HCT116 (cell line): ENCODE measurements around the gene NUBPL. TPM values are rescaled to one million over a fixed set of nuclear protein-coding genes. Genes with fewer than 3 reads are reported as not detected.

Experiments
- ATAC-seq: fragments of 200-7000 bp; cut with Tn5 transposase; 2 replicates; pipeline ENCODE4 v1.9.1; 2020; ENCODE audit warnings: mild to moderate bottlenecking, moderate library complexity
- BruUV-seq: library from RNA; stranded (reverse); fragments of 400-500 nt; replicated peaks from 2 replicates; lab custom pipeline; 2021; lab: Mats Ljungman, UMichigan
- CTCF ChIA-PET: fragments of 300-600 bp; sonication (Branson Sonifier 250); formaldehyde crosslinking; loops from one replicate; lab custom pipeline; 2021; ENCODE audit warnings: antibody characterized with exemption; lab: Charles Lee
- POLR2A ChIA-PET: fragments of 300-600, 350-600 bp; sonication (Branson Sonifier 250); formaldehyde crosslinking; loops from one replicate; lab custom pipeline; 2021; ENCODE audit warnings: antibody characterized with exemption; lab: Charles Lee
- RAD21 ChIA-PET, 2 experiments: fragments of 300-600 bp; sonication (Branson Sonifier 250); formaldehyde crosslinking; loops; one replicate each; lab custom pipeline; 2023; ENCODE audit warnings: low total read pairs in 2 of 2; ENCODE audit not compliant: uncharacterized antibody in 2 of 2, unreplicated experiment in 2 of 2, low non-redundant PET in 1 of 2; lab: Charles Lee
- DNase-seq: peaks from one replicate; pipeline ENCODE4 v3.0.0-alpha.2; 2010; ENCODE audit warnings: low read depth, low spot score
- H2AFZ ChIP-seq: fragments of 200-600 bp; shearing (Covaris generic), sonication (generic); 2 replicates; pipeline ENCODE4 v1.6.1; 2017; ENCODE audit warnings: low read depth, mixed run types, mixed read lengths, antibody characterized with exemption, low read length; ENCODE audit not compliant: poor library complexity, severe bottlenecking
- H3K27ac ChIP-seq: 2 replicates; pipeline ENCODE4 v1.5.1; 2012; ENCODE audit warnings: low read depth, low read length
- H3K27me3 ChIP-seq: fragments of 200-600 bp; sonication (generic); 2 replicates; pipeline ENCODE4 v1.6.1; 2016; ENCODE audit warnings: mixed run types, low read length, mixed read lengths; ENCODE audit not compliant: insufficient read depth
- H3K36me3 ChIP-seq, 2 experiments: fragments of 200-500 bp in 1 of 2; fragments of 200-600 bp in 1 of 2; sonication (Bioruptor generic) in 1 of 2; sonication (generic) in 1 of 2; 2 replicates each; pipeline versions ENCODE4 v1.5.1 to v1.6.1; 2014 to 2016; ENCODE audit warnings: low read length in 2 of 2, inconsistent platforms in 1 of 2, mixed read lengths in 1 of 2, mixed run types in 1 of 2; ENCODE audit not compliant: insufficient read depth in 2 of 2, control insufficient read depth in 1 of 2
- H3K4me1 ChIP-seq, 2 experiments: fragments of 200-600 bp in 1 of 2; sonication (generic) in 1 of 2; 2 replicates each; pipeline versions ENCODE4 v1.5.1 to v1.6.1; 2012 to 2017; ENCODE audit warnings: low read length in 2 of 2, inconsistent platforms in 1 of 2, mild to moderate bottlenecking in 1 of 2, mixed read lengths in 1 of 2, mixed run types in 1 of 2, moderate library complexity in 1 of 2; ENCODE audit not compliant: insufficient read depth in 2 of 2, control insufficient read depth in 1 of 2
- H3K4me2 ChIP-seq: fragments of 200-600 bp; sonication (generic); 2 replicates; pipeline ENCODE4 v1.6.1; 2017; ENCODE audit warnings: mixed run types, low read length, mixed read lengths
- H3K4me3 ChIP-seq, 2 experiments: fragments of 200-600 bp in 1 of 2; sonication (generic) in 1 of 2; replicated peaks in 1 of 2; 2 replicates each; pipeline ENCODE4 v1.5.1; 2011 to 2016; ENCODE audit warnings: low read length in 2 of 2, control low read depth in 1 of 2, low read depth in 1 of 2, mild to moderate bottlenecking in 1 of 2, mixed read lengths in 1 of 2, mixed run types in 1 of 2
- H3K79me2 ChIP-seq: fragments of 200-600 bp; sonication (generic); 2 replicates; pipeline ENCODE4 v1.6.1; 2017; ENCODE audit warnings: mild to moderate bottlenecking, mixed run types, low read length, moderate library complexity, mixed read lengths; ENCODE audit not compliant: insufficient read depth
- H3K9ac ChIP-seq: fragments of 200-600 bp; sonication (generic); 2 replicates; pipeline ENCODE4 v1.6.1; 2016; ENCODE audit warnings: low read length, mixed read lengths
- H3K9me2 ChIP-seq: fragments of 200-600 bp; sonication (generic), shearing (Covaris generic); 2 replicates; pipeline ENCODE4 v1.6.1; 2017; ENCODE audit warnings: mixed run types, mild to moderate bottlenecking, moderate library complexity; ENCODE audit not compliant: insufficient read depth
- H3K9me3 ChIP-seq, 2 experiments: fragments of 200-500 bp in 1 of 2; fragments of 200-600 bp in 1 of 2; sonication (Bioruptor generic) in 1 of 2; sonication (generic) in 1 of 2; 2 replicates each; pipeline ENCODE4 v1.6.1; 2014 to 2017; ENCODE audit warnings: low read length in 2 of 2, mixed read lengths in 2 of 2, inconsistent platforms in 1 of 2, low read depth in 1 of 2, mild to moderate bottlenecking in 1 of 2, mixed run types in 1 of 2, moderate library complexity in 1 of 2; ENCODE audit not compliant: control insufficient read depth in 1 of 2, insufficient read depth in 1 of 2
- H4K20me1 ChIP-seq: fragments of 200-600 bp; sonication (generic), shearing (Covaris generic); 2 replicates; pipeline ENCODE4 v1.6.1; 2017; ENCODE audit warnings: mixed run types, mild to moderate bottlenecking, moderate library complexity; ENCODE audit not compliant: insufficient read depth
- CBX3 ChIP-seq: IDR thresholded peaks from 2 replicates; pipeline ENCODE4 v1.6.1; 2012; ENCODE audit warnings: low read depth
- CEBPB ChIP-seq: IDR thresholded peaks from 2 replicates; pipeline ENCODE4 v1.6.1; 2012; ENCODE audit warnings: low read depth
- EZH2phosphoT487 ChIP-seq: fragments of 200-600 bp; IDR thresholded peaks from 2 replicates; pipeline ENCODE4 v1.6.1; 2018; ENCODE audit warnings: antibody characterized with exemption, borderline replicate concordance
- JUND ChIP-seq: IDR thresholded peaks from 2 replicates; pipeline ENCODE4 v1.6.1; 2012
- POLR2A ChIP-seq: IDR thresholded peaks from 2 replicates; pipeline ENCODE4 v1.7.0; 2011; ENCODE audit warnings: borderline replicate concordance; ENCODE audit not compliant: insufficient read depth, insufficient read length; ENCODE audit errors: extremely low read depth
- REST ChIP-seq: IDR thresholded peaks from 2 replicates; pipeline ENCODE4 v1.6.1; 2012; ENCODE audit warnings: low read depth
- SIN3A ChIP-seq: IDR thresholded peaks from 2 replicates; pipeline ENCODE4 v1.6.1; 2012; ENCODE audit warnings: low read depth
- SP1 ChIP-seq: IDR thresholded peaks from 2 replicates; pipeline ENCODE4 v1.6.1; 2012; ENCODE audit warnings: low read depth
- SRF ChIP-seq: IDR thresholded peaks from 2 replicates; pipeline ENCODE4 v1.6.1; 2012; ENCODE audit warnings: low read depth
- TCF7L2 ChIP-seq: IDR thresholded peaks from 2 replicates; pipeline ENCODE4 v1.7.0; 2011; ENCODE audit warnings: borderline replicate concordance, inconsistent platforms; ENCODE audit not compliant: insufficient read depth, insufficient read length; ENCODE audit errors: extremely low read depth
- YY1 ChIP-seq: IDR thresholded peaks from 2 replicates; pipeline ENCODE4 v1.6.1; 2011; ENCODE audit warnings: low read length, low read depth, moderate library complexity, mild to moderate bottlenecking; ENCODE audit not compliant: insufficient replicate concordance; ENCODE audit errors: extremely low read depth
- intact Hi-C: fragments of 100-400 bp; cut with micrococcal nuclease; formaldehyde crosslinking; loops from 2 replicates; pipeline ENCODE4 v1.10.0; 2022
- total RNA-seq: library from RNA; stranded (reverse); gene quantifications from one replicate; pipeline ENCODE4 v1.2.1, GENCODE V29; 2021; ENCODE audit not compliant: unreplicated experiment
- TF ChIP-seq, protein P1 (sequence below): IDR thresholded peaks from 2 replicates; pipeline ENCODE4 v1.6.1; 2012
- TF ChIP-seq, protein P2 (sequence below), 3 experiments: fragments of 200-600 bp in 1 of 3; sonication (generic) in 1 of 3; IDR thresholded peaks in 2 of 3; conservative IDR thresholded peaks in 1 of 3; 2 replicates each; pipeline ENCODE4 v1.5.1; 2012 to 2017; ENCODE audit warnings: low read depth in 2 of 3, low read length in 2 of 3, antibody characterized with exemption in 1 of 3, borderline replicate concordance in 1 of 3, control low read depth in 1 of 3, mild to moderate bottlenecking in 1 of 3, mixed read lengths in 1 of 3, mixed run types in 1 of 3, moderate library complexity in 1 of 3; ENCODE audit not compliant: insufficient read depth in 1 of 3

The NUBPL gene
- total RNA-seq, 1 experiment from 2014 or later: 11.3 TPM

- no peak overlapping the region for H3K9ac ChIP-seq
- ChIA-PET RAD21 (no interaction called here), POLR2A (no interaction called here)
- DNase-seq (no peak), ATAC-seq (no peak)
- H4K20me1 ChIP-seq: no peaks in the 10 kb centered on the region
- no peak overlapping the region for H2AFZ ChIP-seq
- intact Hi-C loops: no loop called here
- BruUV-seq: no TSS peak
- H3K4me1 ChIP-seq: peaks cover 0 to 8% of the 10 kb centered on the region in 2 experiments; a peak in 1 of 4 replicates
- H3K36me3 ChIP-seq: no peaks in the 10 kb centered on the region
- no peaks in the 10 kb centered on the region for H3K9me2 ChIP-seq
- TF ChIP-seq, protein P1, sequence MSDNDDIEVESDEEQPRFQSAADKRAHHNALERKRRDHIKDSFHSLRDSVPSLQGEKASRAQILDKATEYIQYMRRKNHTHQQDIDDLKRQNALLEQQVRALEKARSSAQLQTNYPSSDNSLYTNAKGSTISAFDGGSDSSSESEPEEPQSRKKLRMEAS: no peak
- TF ChIP-seq TCF7L2 (no peak), POLR2A (no peak), REST (no peak), SRF (no peak), SP1 (no peak), JUND (no peak), SIN3A (no peak), EZH2phosphoT487 (no peak), YY1 (no peak), CEBPB (no peak), CBX3 (no peak)
- TF ChIP-seq, protein P2, sequence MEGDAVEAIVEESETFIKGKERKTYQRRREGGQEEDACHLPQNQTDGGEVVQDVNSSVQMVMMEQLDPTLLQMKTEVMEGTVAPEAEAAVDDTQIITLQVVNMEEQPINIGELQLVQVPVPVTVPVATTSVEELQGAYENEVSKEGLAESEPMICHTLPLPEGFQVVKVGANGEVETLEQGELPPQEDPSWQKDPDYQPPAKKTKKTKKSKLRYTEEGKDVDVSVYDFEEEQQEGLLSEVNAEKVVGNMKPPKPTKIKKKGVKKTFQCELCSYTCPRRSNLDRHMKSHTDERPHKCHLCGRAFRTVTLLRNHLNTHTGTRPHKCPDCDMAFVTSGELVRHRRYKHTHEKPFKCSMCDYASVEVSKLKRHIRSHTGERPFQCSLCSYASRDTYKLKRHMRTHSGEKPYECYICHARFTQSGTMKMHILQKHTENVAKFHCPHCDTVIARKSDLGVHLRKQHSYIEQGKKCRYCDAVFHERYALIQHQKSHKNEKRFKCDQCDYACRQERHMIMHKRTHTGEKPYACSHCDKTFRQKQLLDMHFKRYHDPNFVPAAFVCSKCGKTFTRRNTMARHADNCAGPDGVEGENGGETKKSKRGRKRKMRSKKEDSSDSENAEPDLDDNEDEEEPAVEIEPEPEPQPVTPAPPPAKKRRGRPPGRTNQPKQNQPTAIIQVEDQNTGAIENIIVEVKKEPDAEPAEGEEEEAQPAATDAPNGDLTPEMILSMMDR (IDR thresholded peaks at IDR 0.05 in 2 of 3, conservative IDR thresholded peaks at IDR 0.05 in 1 of 3; ENCODE audit: borderline replicate concordance in 1 of 3, insufficient read depth in 1 of 3, low read depth in 2 of 3, low read length in 2 of 3): no peak
- TF ChIP-seq, all 23 proteins: peak for 0
- Histone ChIP-seq H3K27ac (no peak overlapping the region), H3K4me3 (no peak overlapping the region), H3K9me3 (no peaks in the 10 kb centered on the region), H3K79me2 (no peaks in the 10 kb centered on the region), H3K4me2 (no peak overlapping the region), H3K27me3 (no peaks in the 10 kb centered on the region)
- CTCF ChIA-PET: no interaction called here
Observed at GRCh38 chr14:31842899-31843298, 281.7 kb downstream of the NUBPL start.
